ENCODE results near the gene RYR1. TPM values are rescaled to one million over a fixed set of nuclear protein-coding genes. Genes with fewer than 3 reads are reported as not detected.

RYR1 gene
- under 0.01 and 0.13 TPM in 2 replicates for total RNA-seq (2014; rRNA removed; shearing (Covaris generic))
- polyA plus RNA-seq (2016; fragmentation: Nextera tagmentation; extraction: Ambion mirVana): 0.04 TPM in 1 of 2 replicates, not detected in the other

GRCh38 chr19:38433268-38433733 lies at the start of gene RYR1:
RYR1 (plus strand) TSS chr19:38433691; CDS start chr19:38433830, 139 bp downstream.
- Histone ChIP-seq H3F3A (ENCODE audit: insufficient read depth) (no peaks in the 10 kb centered on the region), H3K9me2 (ENCODE audit: insufficient read depth) (no peaks in the 10 kb centered on the region), H3K9ac (no peak within 1 kb of the TSS), H3K4me1 (ENCODE audit: insufficient read depth) (no peaks in the 10 kb centered on the region), H4K20me1 (ENCODE audit: insufficient read depth) (no peaks in the 10 kb centered on the region), H3K36me3 (ENCODE audit: low read depth) (no peaks in the 10 kb centered on the region), H3K4me2 (ENCODE audit: unreplicated experiment) (no peak within 1 kb of the TSS), H3K27ac (no peak within 1 kb of the TSS), H3K79me2 (ENCODE audit: insufficient read depth) (no peaks in the 10 kb centered on the region), H2AFZ (no peak within 1 kb of the TSS), H3K27me3 (replicated peaks; ENCODE audit: insufficient read depth) (peaks cover 38% of the 10 kb centered on the region), H3K9me3 (ENCODE audit: low read depth) (no peaks in the 10 kb centered on the region), H3K4me3 (no peak within 1 kb of the TSS)
- in situ Hi-C loops (cut with MboI): no loop called here
- peak; percentile 58 for DNase-seq
- whole genome bisulfite sequencing, 2 experiments (ENCODE audit: low coverage in 1 of 2, low lambda C conversion rate in 2 of 2, missing lambda C conversion rate in 2 of 2): 10 to 16% methylated on average over 16 to 20 of the region's 20 CpGs
- TF ChIP-seq EZH2 (IDR thresholded peaks at IDR 0.05; ENCODE audit: insufficient read depth, poor library complexity, severe bottlenecking) (no peak), EZH2phosphoT487 (IDR thresholded peaks at IDR 0.05; ENCODE audit: insufficient read depth, low read depth) (no peak)

GRCh38 chr19:38383743-38384142 lies 49.7 kb upstream of the RYR1 start:
- DNase-seq: no peak
- Histone ChIP-seq H2AFZ (no peak overlapping the region), H4K20me1 (ENCODE audit: insufficient read depth) (no peaks in the 10 kb centered on the region), H3K36me3 (ENCODE audit: low read depth) (peaks cover 36% of the 10 kb centered on the region; the same call in 1 of the 2 replicates), H3K9me3 (ENCODE audit: low read depth) (no peaks in the 10 kb centered on the region), H3K27me3 (replicated peaks; ENCODE audit: insufficient read depth) (no peaks in the 10 kb centered on the region), H3K9ac (no peak overlapping the region), H3K4me2 (ENCODE audit: unreplicated experiment) (no peak overlapping the region), H3K4me3 (no peak overlapping the region), H3F3A (ENCODE audit: insufficient read depth) (no peaks in the 10 kb centered on the region), H3K9me2 (ENCODE audit: insufficient read depth) (no peaks in the 10 kb centered on the region), H3K27ac (no peak overlapping the region), H3K79me2 (ENCODE audit: insufficient read depth) (peaks cover 19% of the 10 kb centered on the region), H3K4me1 (ENCODE audit: insufficient read depth) (0 out of 2 replicates have a peak, but pooled peaks cover 3% of the 10 kb centered on the region)
- TF ChIP-seq EZH2phosphoT487 (IDR thresholded peaks at IDR 0.05; ENCODE audit: insufficient read depth, low read depth): no peak
- in situ Hi-C loops (cut with MboI): no loop called here
- 96 to 100% methylated on average over 2 of the region's 2 CpGs for WGBS, 2 experiments (ENCODE audit: low coverage in 1 of 2, low lambda C conversion rate in 2 of 2, missing lambda C conversion rate in 2 of 2)

GRCh38 chr19:38384209-38385027 lies 49.1 kb upstream of the RYR1 start:
- Histone ChIP-seq H3K4me2 (ENCODE audit: unreplicated experiment) (no peak overlapping the region), H3K27me3 (replicated peaks; ENCODE audit: insufficient read depth) (no peaks in the 10 kb centered on the region), H4K20me1 (ENCODE audit: insufficient read depth) (no peaks in the 10 kb centered on the region), H3K4me3 (no peak overlapping the region), H3K27ac (no peak overlapping the region), H3F3A (ENCODE audit: insufficient read depth) (no peaks in the 10 kb centered on the region), H3K9ac (no peak overlapping the region), H2AFZ (no peak overlapping the region), H3K9me2 (ENCODE audit: insufficient read depth) (no peaks in the 10 kb centered on the region), H3K79me2 (ENCODE audit: insufficient read depth) (peaks cover 12% of the 10 kb centered on the region), H3K4me1 (ENCODE audit: insufficient read depth) (no peaks in the 10 kb centered on the region), H3K36me3 (ENCODE audit: low read depth) (peaks cover 32% of the 10 kb centered on the region; the same call in 1 of the 2 replicates), H3K9me3 (ENCODE audit: low read depth) (no peaks in the 10 kb centered on the region)
- peak; percentile 49 for DNase-seq
- no peak for TF ChIP-seq EZH2 (IDR thresholded peaks at IDR 0.05; ENCODE audit: insufficient read depth, poor library complexity, severe bottlenecking)
- TF ChIP-seq EZH2phosphoT487 (IDR thresholded peaks at IDR 0.05; ENCODE audit: insufficient read depth, low read depth): no peak
- in situ Hi-C loops (cut with MboI): no loop called here
- 70 to 80% methylated on average over 10 of the region's 10 CpGs for WGBS, 2 experiments (ENCODE audit: low coverage in 1 of 2, low lambda C conversion rate in 2 of 2, missing lambda C conversion rate in 2 of 2)

GRCh38 chr19:38385057-38385803 lies 48.3 kb upstream of the RYR1 start:
- no peaks in the 10 kb centered on the region for H3F3A ChIP-seq (ENCODE audit: insufficient read depth)
- H2AFZ ChIP-seq: no peak overlapping the region
- no peak overlapping the region for H3K4me3 ChIP-seq
- peaks cover 24% of the 10 kb centered on the region; the same call in 1 of the 2 replicates for H3K36me3 ChIP-seq (ENCODE audit: low read depth)
- no peak overlapping the region for H3K4me2 ChIP-seq (ENCODE audit: unreplicated experiment)
- TF ChIP-seq EZH2 (IDR thresholded peaks at IDR 0.05; ENCODE audit: insufficient read depth, poor library complexity, severe bottlenecking) (no peak), EZH2phosphoT487 (IDR thresholded peaks at IDR 0.05; ENCODE audit: insufficient read depth, low read depth) (no peak)
- peaks cover 4% of the 10 kb centered on the region for H3K79me2 ChIP-seq (ENCODE audit: insufficient read depth)
- no peak for DNase-seq
- no peak overlapping the region for H3K9ac ChIP-seq
- 83 to 90% methylated on average over 26 to 40 of the region's 40 CpGs for WGBS, 2 experiments (ENCODE audit: low coverage in 1 of 2, low lambda C conversion rate in 2 of 2, missing lambda C conversion rate in 2 of 2)
- no peak overlapping the region for H3K27ac ChIP-seq
- H3K9me3 ChIP-seq (ENCODE audit: low read depth): no peaks in the 10 kb centered on the region
- no peaks in the 10 kb centered on the region for H3K9me2 ChIP-seq (ENCODE audit: insufficient read depth)
- H3K27me3 ChIP-seq (replicated peaks; ENCODE audit: insufficient read depth): no peaks in the 10 kb centered on the region
- no peaks in the 10 kb centered on the region for H3K4me1 ChIP-seq (ENCODE audit: insufficient read depth)
- H4K20me1 ChIP-seq (ENCODE audit: insufficient read depth): no peaks in the 10 kb centered on the region
- in situ Hi-C loops (cut with MboI): no loop called here

Measured in GM23248 (cell line).